NCI-H2029 treated with DMSO at 0.1 percent for 48 hours (cell line): ENCODE results near the gene NPAS1.

Experiments used
- DNase-seq: peaks from one replicate; lab custom pipeline; 2025; lab: John Stamatoyannopoulos, UW

The NPAS1 gene

GRCh38 chr19:47081095-47081494, 61.5 kb downstream of the NPAS1 start:
- DNase-seq: no peak

- no peak for DNase-seq
Observed at GRCh38 chr19:47082493-47082892, 62.9 kb downstream of the NPAS1 start.

GRCh38 chr19:47084879-47085439, 65.3 kb downstream of the NPAS1 start:
- DNase-seq: no peak

- no peak for DNase-seq
Observed at GRCh38 chr19:47086280-47086679, 66.6 kb downstream of the NPAS1 start.

GRCh38 chr19:47089767-47090350, 70.2 kb downstream of the NPAS1 start:
- no peak for DNase-seq

GRCh38 chr19:47093254-47093653, 73.6 kb downstream of the NPAS1 start:
- no peak for DNase-seq

- no peak for DNase-seq
Observed at GRCh38 chr19:47093841-47094240, 74.2 kb downstream of the NPAS1 start.

GRCh38 chr19:47094557-47095475, 75.2 kb downstream of the NPAS1 start:
- DNase-seq: no peak
